HG03457 (cell line): ENCODE results near the gene TACC2.
"Not testable (repeated sequence)": the region's sequence is repeated elsewhere in the genome, so short reads cannot be mapped to it uniquely, and the experiment has no call there.

Experiments
- ATAC-seq: cut with Tn5 transposase; IDR thresholded peaks from one replicate; pipeline ENCODE4 v1.9.1; 2021; ENCODE audit warnings: moderate number of reproducible peaks; ENCODE audit not compliant: unreplicated experiment

The TACC2 gene

DNA sequence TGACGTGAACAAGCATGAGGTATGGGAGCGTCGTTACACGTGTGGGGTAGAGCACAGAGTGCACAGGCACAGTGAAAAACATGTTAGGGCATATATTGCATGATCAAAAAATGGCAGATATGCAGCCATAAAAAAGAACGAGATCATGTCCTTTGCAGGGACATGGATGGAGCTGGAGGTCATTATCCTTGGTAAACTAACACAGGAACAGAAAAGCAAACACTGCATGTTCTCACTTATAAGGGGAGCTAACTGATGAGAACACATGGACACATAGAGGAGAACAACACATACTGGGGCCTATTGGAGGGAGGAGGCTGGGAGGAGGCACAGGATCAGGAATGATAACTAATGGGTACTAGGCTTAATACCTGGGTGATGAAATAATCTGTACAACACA is 66.3 kb downstream of the TACC2 start:
- no peak for ATAC-seq

DNA sequence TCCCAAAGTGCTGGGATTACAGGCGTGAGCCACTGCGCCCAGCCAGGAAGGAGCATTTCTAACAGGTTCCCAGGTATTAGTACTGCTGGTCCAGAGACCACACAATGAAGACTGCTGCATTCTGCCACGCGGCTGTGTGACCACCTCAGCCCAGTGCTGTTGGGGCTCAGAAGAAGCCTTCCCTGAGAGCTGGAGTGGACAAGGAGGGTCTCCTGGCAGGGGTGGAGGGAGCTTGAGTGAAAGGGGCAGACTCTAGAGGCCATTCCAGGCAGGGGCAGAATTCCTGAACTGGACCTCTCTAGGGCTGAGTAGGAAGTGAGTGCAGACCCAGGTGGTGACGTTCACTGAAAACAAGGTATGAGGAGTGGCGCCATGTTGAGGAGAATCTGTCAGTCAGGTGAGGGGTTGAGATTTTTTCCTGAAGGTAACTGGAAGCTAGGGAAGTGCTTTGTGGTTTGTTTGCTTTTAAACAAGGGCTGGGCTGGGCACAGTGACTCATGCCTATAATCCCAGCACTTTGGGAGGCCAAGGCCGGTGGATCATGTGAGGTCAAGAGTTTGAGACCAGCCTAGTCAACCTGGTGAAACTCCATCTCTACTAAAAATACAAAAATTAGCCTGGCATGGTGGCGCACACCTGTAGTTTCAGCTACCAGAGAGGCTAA is 67.6 kb downstream of the TACC2 start:
- no peak for ATAC-seq

DNA sequence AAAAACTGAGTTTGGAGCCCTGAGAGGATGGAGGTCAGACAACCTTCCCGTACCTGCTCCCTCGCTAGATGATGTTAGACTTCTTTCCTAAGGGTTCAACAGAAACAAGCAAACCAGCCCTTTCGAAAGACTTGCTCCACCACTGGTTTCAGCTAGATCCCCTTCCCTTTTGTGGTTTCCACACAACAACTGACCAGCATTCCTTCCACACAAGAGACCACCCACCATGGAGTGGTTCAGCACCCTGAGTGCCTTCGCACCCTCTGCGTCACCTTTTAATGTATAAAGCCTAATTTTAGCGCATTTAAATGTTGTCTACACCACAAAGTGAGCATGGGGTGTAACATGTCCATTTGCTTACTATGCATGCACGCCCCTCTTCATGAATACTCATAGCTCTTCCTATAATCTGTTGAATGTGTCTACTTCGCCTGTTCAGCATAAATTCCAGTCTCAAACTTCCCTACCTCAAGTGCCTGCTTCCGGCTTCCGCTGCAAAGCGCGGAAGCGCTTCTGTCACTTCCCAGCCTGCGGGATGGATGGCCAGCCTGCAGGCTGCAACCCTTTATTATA is 69.0 kb downstream of the TACC2 start:
- ATAC-seq = no peak

DNA sequence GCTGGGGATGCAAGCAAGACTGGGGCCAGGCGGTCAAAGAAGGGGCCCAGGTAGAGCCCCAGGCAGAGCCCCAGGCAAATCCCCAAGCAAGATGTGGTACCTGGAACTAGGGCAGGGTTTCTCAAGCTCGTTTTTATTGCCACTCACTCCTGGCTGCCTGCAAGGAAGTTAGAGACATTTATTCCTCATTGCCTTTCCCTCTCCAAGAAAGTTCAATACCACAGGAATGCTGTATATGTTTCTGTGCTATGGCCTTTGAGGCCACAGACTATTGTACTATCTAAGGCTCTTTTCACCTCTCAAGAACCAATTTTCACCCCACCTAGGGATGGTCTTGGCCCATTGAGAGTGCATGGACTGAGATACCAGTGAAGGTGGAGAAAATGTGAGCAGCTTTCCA is 71.3 kb downstream of the TACC2 start:
- no peak for ATAC-seq

DNA sequence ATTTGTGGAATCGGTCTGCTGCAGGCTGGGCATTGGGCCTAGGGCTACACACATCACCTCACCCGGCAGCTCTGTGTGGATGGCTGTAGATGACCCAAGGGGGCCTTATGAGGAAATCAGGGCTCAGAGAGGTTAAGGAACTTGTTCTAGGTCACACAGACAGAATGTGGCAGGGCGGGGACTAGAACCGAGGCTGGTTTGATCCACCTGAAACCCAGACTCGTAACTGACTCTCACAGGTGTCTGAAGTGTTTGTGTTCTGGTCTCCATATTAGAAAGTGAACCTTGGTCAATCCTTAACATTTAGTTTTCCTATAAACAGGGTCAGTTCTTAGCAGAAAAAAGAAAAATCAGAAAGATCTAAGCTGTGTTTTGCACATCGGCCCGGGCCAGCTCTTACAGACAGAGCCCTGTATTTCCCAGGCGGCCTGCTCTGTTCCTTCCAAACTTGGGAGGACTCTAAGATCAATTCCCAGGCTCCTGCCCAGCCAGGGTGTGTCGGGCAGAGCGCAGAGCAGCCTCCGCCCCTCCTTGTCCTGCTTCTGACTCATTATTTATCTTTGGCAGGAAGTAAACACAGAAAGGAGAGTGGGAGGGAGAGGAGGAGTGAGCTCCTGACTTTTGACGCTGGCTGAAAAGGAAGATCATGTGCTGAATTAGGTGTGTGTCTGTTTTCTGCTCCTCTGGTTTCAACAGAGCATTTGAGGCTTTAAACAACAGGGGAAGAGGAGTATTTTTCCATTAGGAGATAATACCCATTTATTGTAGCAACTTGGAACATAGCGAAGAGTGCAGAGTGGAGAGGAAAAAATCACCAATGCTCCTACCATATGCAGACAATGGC is 74.1 kb downstream of the TACC2 start:
- ATAC-seq = no peak

DNA sequence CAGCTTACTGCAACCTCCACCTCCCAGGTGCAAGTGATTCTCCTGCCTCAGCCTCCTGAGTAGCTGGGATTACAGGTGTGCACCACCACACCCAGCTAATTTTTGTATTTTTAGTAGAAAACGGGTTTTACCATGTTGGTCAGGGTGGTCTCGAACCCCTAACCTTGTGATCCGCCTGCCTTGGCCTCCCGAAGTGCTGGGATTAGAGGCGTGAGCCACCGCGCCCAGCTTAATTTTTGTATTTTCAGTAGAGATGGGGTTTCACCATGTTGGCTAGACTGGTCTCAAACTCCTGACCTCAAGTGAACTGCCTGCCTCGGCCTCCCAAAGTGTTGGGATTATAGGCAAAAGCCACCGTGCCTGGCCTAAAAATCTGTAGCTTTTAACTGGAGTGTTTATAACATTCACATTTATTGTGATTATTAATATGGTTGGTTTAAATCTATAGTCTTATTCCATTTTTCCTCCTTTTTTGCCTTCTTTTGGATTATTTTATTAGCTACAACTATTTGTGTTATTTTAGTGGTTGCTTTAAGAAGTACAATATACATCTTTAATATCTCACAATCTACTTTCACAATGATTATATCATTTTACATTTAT is 77.5 kb downstream of the TACC2 start:
- ATAC-seq = not testable (repeated sequence)

DNA sequence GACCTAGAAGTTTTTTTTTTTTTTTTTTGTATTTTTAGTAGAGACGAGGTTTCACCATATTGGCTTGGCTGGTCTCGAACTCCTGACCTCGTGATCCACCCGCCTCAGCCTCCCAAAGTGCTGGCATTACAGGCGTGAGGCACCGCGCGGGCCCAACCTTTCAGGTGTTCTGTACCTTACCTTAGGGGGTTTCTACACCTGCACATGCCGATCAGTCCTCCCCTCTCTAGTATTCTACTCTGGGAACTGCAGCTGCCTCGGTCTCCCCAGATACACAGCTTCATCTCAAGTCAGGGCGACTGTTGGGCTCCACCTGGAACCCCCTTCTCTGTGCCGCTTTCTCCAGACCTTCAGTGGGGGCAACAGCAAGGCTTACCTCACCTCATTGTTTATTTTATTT is 79.9 kb downstream of the TACC2 start:
- no peak for ATAC-seq

DNA sequence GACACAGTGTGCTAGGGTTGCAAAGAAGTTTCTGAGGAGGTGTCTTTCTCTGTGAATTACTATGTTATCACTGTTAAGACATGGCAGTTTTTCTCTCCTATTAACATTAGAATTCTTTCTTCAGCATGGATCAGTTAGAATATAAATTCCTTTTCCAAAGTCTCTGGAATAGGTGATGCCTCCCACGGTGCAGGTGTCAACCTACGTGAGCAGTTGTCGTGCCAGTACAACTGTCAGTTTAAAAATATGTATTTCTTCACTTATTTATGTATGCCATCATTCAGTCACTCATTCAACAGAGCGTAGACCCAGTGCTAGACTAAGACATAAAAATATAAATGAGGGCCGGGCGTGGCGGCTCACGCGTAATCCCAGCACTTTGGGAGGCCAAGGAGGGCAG is 83.5 kb downstream of the TACC2 start:
- no peak for ATAC-seq

DNA sequence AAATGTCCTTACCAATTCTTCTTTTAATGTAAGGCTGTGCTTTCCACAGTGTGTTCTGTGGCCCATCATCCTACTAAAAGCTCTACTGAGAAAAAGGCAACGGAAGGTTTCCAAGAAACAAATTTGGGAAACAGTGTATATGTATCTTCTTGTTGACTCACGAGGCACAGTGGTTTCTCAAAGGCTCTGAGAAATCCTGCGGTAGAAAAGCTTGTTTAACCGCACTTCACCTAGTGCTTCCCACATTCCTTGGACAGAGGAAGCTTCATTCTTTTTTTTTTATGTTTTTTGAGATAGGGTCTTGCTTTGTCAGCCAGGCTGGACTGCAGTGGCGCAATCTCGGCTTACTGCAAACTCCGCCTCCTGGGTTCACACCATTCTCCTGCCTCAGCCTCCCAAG is 84.5 kb downstream of the TACC2 start:
- no peak for ATAC-seq

DNA sequence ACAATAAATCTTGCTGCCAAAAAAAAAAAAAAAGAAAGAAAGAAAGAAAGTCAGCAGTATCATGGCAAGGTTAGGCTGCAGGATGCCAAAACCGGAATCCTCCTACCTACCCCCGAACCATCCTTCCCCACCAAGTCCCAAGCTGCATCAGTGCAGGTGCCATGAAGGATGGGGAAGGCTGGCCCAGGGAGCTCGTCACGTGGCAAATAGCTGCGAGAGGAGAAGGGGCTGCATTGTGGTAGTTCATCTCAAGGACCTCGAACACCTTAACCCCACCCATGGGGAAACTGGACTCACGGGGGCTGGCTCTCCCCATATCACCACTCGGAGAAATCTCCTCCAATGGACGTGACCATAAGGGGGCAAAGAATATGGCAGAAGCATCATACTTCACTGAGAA is 86.2 kb downstream of the TACC2 start:
- ATAC-seq = no peak

DNA sequence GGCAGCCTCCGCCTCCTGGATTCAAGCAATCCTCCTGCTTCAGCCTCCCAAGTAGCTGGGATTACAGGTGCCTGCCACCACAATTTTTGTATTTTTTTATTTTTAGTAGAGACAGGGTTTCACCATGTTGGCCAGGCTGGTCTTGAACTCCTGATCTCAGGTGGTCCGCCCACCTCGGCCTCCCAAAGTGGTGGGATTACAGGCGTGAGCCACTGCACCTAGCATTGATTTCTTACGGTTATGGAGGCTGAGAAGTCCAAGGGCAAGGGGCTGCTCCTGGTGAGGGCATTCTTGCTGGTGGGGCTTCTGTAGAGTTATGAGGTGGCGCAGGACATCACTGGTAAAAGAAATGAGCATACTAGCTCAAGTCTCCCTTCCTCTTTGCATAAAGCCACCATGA is 86.9 kb downstream of the TACC2 start:
- not testable (repeated sequence) for ATAC-seq

DNA sequence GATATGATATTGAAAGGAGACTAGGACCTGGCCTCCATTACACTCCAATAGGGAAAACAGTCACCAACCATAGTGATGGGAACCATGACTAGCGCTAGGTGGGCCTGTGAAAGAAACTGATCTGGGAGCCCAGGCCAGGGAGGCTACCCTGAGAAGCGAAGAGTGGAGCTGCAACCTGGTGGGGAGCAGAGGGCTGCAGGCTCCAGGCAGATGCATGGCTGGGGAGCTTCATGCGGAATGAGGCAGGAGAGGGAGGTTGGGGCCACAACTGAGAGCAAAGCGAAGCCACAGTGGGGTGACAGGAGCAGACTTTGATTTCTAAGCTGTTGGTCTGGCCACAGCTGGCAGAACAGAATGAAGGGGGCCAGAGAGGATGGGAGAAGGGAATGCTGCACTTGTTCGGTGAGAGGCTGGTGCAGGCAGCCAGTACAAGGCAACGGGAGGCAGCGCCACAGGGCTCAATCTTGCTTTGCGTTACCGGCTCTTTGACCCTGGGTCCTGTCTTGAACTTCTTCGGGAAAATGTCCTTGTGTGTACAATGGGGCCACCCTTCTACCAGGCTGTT is 88.4 kb downstream of the TACC2 start:
- no peak for ATAC-seq

DNA sequence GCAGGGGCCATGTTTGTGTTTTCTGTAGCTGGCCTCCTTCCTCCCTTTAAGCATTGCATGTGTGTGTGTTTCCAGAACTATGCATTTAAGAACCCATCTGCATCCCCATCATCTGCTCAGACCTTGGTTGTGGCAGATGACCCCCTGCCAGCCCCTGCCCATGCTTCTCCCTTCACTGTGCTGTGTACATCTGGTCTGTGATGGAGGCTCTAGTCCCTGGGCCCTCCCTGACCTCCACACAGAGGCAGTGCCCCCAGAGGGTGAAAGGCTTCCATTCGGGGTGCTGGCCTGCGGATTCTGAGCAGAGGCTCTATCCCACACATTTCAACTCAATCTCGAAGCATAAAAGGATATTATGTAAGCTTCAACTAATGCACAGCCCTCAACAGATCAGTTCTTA is 89.4 kb downstream of the TACC2 start:
- ATAC-seq = no peak

DNA sequence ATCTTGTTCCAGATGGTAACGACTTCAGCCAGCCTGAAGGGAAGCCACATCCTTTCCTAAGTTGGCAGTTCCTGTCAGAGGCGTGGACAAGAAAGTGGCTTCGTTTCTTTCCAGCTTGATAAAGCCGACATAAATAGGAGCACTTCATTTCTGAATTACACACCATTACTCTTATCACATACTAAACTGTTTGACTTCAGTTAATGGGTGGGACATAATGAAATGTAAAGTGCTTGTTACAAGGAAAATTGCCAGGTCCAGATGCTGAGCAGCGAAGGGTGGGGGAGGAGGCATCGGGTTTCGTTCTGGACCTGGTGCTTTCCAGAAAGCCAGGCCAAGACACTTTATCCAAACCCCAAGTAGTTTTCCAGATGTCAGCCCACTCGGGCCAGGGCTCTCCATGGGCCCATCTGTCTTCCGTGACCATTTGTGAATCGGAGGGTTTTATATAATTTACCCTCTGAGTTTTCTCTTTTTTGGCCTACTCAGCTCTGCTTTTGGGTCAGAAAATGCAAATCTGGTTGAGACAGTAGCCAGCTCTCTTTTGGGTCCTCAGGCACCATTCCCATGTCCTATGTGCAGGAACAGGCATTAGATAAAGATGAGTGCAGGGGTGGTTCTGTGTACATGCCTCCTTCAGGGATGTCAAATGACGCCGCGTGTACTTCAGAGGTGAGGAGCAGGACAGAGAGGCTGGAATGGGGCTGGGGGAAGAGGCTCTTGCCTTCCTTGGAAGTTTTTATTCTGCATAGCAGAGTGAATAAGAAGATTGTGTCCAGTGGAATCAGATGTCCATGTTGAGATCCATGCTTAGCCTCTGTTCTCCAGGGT is 90.2 kb downstream of the TACC2 start:
- no peak for ATAC-seq

DNA sequence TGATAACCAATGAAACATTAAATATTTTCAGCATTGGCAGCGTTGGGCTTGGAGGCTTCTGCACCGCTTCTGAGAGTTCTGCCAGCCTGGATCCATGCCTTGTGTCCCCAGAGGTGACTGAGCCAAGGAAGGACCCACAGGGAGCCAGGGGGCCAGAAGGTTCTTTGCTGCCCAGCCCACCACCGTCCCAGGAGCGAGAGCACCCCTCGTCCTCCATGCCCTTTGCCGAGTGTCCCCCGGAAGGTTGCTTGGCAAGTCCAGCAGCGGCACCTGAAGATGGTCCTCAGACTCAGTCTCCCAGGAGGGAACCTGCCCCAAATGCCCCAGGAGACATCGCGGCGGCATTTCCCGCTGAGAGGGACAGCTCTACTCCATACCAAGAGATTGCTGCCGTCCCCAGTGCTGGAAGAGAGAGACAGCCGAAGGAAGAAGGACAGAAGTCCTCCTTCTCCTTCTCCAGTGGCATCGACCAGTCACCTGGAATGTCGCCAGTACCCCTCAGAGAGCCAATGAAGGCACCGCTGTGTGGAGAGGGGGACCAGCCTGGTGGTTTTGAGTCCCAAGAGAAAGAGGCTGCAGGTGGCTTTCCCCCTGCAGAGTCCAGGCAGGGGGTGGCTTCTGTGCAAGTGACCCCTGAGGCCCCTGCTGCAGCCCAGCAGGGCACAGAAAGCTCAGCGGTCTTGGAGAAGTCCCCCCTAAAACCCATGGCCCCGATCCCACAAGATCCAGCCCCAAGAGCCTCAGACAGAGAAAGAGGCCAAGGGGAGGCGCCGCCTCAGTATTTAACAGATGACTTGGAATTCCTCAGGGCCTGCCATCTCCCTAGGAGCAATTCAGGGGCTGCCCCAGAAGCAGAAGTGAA is 93.9 kb downstream of the TACC2 start:
- ATAC-seq = no peak

DNA sequence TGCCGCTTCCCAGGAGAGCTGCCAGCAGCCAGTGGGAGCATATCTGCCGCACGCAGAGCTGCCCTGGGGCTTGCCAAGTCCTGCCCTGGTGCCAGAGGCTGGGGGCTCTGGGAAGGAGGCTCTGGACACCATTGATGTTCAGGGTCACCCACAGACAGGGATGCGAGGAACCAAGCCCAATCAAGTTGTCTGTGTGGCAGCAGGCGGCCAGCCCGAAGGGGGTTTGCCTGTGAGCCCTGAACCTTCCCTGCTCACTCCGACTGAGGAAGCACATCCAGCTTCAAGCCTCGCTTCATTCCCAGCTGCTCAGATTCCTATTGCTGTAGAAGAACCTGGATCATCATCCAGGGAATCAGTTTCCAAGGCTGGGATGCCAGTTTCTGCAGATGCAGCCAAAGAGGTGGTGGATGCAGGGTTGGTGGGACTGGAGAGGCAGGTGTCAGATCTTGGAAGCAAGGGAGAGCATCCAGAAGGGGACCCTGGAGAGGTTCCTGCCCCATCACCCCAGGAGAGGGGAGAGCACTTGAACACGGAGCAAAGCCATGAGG is 94.6 kb downstream of the TACC2 start:
- no peak for ATAC-seq

DNA sequence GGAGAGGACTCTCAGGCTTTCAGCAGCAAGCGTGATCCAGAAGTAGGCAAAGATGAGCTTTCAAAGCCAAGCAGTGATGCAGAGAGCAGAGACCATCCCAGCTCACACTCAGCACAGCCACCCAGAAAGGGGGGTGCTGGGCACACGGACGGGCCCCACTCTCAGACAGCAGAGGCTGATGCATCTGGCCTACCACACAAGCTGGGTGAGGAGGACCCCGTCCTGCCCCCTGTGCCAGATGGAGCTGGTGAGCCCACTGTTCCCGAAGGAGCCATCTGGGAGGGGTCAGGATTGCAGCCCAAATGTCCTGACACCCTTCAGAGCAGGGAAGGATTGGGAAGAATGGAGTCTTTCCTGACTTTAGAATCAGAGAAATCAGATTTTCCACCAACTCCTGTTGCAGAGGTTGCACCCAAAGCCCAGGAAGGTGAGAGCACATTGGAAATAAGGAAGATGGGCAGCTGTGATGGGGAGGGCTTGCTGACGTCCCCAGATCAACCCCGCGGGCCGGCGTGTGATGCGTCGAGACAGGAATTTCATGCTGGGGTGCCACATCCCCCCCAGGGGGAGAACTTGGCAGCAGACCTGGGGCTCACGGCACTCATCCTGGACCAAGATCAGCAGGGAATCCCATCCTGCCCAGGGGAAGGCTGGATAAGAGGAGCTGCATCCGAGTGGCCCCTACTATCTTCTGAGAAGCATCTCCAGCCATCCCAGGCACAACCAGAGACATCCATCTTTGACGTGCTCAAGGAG is 95.5 kb downstream of the TACC2 start:
- ATAC-seq = no peak

DNA sequence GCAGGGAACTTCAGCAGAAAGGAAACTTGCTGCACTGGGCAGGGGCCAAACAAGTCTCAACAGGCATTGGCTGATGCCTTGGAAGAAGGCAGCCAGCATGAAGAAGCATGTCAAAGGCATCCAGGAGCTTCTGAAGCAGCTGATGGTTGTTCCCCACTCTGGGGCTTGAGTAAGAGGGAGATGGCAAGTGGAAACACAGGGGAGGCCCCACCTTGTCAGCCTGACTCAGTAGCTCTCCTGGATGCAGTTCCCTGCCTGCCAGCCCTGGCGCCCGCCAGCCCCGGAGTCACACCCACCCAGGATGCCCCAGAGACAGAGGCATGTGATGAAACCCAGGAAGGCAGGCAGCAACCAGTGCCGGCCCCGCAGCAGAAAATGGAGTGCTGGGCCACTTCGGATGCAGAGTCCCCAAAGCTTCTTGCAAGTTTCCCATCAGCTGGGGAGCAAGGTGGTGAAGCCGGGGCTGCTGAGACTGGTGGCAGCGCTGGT is 96.5 kb downstream of the TACC2 start:
- no peak for ATAC-seq
